Mucosa of rectum (tissue), 2 donors: ENCODE data around the gene PSG6.
"Not testable (repeated sequence)": the region's sequence is repeated elsewhere in the genome, so short reads cannot be mapped to it uniquely, and the experiment has no call there.

Source experiments
- H3K27ac ChIP-seq, 2 donors: one replicate each; pipeline ENCODE4 v1.7.0; 2013; ENCODE audit warnings: inconsistent platforms in 2 of 2, low read depth in 2 of 2, low read length in 2 of 2
- H3K27me3 ChIP-seq, 2 donors: one replicate each; pipeline ENCODE4 v1.7.0; 2013; ENCODE audit warnings: low read length in 2 of 2; ENCODE audit not compliant: control insufficient read depth in 2 of 2, insufficient read depth in 2 of 2
- H3K36me3 ChIP-seq, 2 donors: one replicate each; pipeline ENCODE4 v1.7.0; 2013; ENCODE audit warnings: low read length in 2 of 2; ENCODE audit not compliant: control insufficient read depth in 2 of 2, insufficient read depth in 2 of 2
- H3K4me1 ChIP-seq, 2 donors: one replicate each; pipeline ENCODE4 v1.7.0; 2013; ENCODE audit warnings: low read length in 2 of 2, mild to moderate bottlenecking in 1 of 2; ENCODE audit not compliant: control insufficient read depth in 2 of 2, insufficient read depth in 2 of 2
- H3K4me3 ChIP-seq, 2 donors: one replicate each; pipeline ENCODE4 v1.7.0; 2013; ENCODE audit warnings: low read length in 2 of 2
- H3K9ac ChIP-seq, 2 donors: one replicate each; pipeline ENCODE4 v1.7.0; 2013; ENCODE audit warnings: low read length in 2 of 2, low read depth in 1 of 2, mild to moderate bottlenecking in 1 of 2
- H3K9me3 ChIP-seq, 2 donors: one replicate each; pipeline ENCODE4 v1.7.0; 2013; ENCODE audit warnings: low read length in 2 of 2; ENCODE audit not compliant: control insufficient read depth in 2 of 2
- donor health status: healthy.
- donor health status: Normal muscosa, but diverticular disease.

Gene PSG6

DNA sequence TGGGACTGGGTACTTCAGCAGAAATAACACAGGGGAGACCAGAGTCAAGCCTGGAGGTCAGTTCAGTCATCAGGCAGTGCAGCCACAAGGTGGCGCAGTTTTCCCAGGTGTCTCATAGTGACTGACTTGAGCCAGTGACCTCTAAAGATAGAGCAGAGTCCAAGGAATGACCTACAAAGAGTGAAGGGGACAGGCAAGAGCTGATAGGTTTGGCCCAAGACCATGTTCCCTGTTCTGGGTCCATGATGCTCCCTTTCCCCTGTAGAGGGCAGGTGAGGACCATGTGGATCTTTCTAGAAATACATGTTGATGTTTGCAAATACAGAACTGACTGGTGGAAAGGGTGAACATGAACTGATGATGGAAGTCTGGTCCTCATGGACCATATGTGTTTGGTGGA lies 12.5 kb upstream of the PSG6 start:
- H3K27me3 ChIP-seq, H3K4me1 ChIP-seq, H3K9ac ChIP-seq, H3K4me3 ChIP-seq, H3K27ac ChIP-seq, H3K9me3 ChIP-seq, H3K36me3 ChIP-seq: not testable (repeated sequence)

DNA sequence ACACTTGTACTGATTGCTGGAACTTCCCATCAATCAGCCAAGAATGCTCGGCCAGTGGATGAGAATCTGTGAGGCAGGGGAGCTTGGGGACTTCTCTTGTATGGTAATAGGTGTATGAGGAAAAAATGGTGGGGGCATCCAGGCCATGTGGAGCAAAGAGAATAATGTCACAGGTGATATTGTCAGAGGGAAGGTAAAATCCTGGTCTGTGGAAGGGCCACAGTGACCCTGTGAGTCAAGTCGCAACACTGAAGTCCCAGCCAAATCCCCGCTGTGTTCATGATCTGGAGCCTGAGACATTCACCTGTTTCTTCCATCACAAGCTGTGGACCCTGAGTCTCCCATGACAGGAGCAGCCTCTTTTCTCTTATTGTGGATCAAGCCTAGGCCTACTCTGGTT lies 11.2 kb upstream of the PSG6 start:
- H3K27me3 ChIP-seq = no peaks in the 10 kb centered on the region
- no peaks in the 10 kb centered on the region for H3K36me3 ChIP-seq
- no peak overlapping the region for H3K27ac ChIP-seq
- H3K4me3 ChIP-seq = no peak overlapping the region
- no peaks in the 10 kb centered on the region for H3K4me1 ChIP-seq
- no peak overlapping the region for H3K9ac ChIP-seq
- H3K9me3 ChIP-seq = no peaks in the 10 kb centered on the region

DNA sequence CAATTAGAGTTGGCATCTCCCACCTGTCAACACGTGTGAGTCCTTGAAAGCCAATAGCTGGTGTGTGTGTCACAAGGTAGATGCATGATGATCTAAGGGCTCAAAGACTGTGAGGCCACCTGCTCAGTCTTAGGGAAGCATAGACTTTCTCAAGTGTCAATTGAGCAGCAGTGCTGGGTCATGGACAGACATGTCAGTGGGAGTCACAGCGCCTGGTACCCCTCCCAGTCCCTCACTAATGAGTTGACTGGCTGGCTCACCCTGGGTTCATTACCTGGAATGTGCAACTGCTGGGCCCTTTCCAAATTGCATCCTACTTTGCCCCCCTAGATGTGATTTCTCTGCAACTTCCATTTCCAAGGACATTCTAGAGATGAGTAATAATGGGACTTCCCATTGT lies 9.1 kb upstream of the PSG6 start:
- no peaks in the 10 kb centered on the region for H3K36me3 ChIP-seq
- no peak overlapping the region for H3K27ac ChIP-seq
- H3K9ac ChIP-seq = no peak overlapping the region
- no peaks in the 10 kb centered on the region for H3K9me3 ChIP-seq
- H3K27me3 ChIP-seq = no peaks in the 10 kb centered on the region
- H3K4me3 ChIP-seq = no peak overlapping the region
- H3K4me1 ChIP-seq = no peaks in the 10 kb centered on the region

DNA sequence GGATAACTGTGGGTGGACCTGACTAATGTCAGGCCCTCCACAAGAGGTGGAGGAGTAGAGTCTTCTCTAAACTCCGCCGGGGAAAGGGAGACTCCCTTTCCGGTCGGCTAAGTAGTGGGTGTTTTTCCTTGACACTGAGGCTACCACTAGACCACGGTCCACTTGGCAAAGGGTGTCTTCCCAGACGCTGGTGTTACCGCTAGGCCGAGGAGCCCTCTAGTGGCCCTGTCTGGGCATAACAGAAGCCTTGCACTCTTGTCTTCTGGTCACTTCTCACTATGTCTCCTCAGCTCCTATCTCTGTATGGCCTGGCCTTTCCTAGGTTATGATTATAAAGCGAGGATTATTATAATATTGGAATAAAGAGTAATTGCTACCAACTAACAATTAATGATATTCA lies 5.4 kb upstream of the PSG6 start:
- not testable (repeated sequence) for H3K27me3 ChIP-seq, H3K4me3 ChIP-seq, H3K9me3 ChIP-seq, H3K9ac ChIP-seq, H3K4me1 ChIP-seq, H3K36me3 ChIP-seq, H3K27ac ChIP-seq

DNA sequence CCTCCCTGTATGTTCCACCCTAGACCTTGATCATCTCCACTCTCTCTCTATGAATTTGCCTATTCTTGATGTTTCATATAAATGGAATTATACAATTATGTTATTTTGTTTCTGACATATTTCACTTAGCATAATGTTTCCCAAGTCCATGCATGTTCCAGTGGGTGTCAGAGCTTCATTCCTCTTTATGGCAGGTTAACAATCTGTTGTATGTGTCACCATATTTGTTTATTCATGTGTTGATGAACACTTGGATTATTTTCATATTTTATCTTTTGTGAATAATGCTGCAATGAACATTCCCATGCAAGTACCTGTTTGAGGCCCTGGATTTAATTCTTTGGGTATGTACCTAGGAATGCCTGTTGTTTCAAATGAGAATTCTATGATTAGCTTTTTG lies 3.3 kb upstream of the PSG6 start:
- not testable (repeated sequence) for H3K4me1 ChIP-seq, H3K4me3 ChIP-seq, H3K27ac ChIP-seq, H3K9me3 ChIP-seq, H3K36me3 ChIP-seq, H3K9ac ChIP-seq, H3K27me3 ChIP-seq

DNA sequence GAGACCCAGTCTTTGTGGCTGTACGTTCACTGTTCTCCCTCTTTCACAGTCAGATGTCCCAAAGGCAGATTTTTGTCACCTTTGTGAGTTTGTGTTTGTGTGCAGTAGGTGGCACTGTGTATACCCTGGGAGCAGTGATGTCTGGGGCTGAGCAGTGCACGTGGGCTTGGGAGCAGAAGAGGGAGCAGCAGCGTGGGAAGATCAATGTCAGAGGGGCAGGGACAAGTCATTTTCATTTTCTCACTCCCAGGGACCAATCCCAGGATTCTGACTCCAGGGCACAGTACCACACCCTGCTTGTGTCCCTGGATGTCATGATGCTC lies 2.0 kb upstream of the PSG6 start:
- Histone ChIP-seq H3K9ac (no peak overlapping the region), H3K36me3 (no peaks in the 10 kb centered on the region)

DNA sequence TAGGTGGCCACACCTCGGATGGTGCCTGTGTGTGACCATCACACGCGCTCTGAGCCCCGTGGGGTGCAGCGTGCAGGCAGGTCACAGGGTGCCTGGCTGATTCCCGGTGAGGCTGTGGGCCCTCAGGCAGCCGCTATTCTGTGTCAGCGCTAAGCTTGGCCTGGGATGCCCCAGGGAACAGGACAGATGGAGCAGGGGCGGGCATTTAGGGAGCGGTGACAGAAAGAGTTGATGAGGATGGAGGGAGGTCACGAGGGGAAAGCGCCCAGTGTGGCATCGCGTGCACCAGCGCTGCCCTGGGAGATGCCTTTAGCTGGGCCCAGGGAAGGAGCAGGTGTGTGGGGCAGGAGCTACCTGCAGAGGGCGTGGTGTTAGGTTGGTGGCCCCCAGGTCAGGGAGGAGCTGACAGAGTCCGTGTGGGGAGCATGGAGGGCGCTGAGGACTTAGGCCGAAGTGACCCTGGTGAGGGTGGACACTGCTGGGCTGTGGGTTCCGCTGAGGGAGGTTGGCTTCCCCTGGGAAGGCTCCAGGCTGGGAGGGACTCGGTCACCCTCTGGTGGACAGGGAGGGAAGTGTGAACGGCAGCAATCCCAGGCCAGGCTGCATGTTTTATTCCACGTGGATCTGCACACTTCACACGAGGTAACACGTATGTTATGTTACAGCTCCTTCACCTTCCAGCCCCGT lies 1.5 kb upstream of the PSG6 start:
- not testable (repeated sequence) for H3K4me3 ChIP-seq, H3K36me3 ChIP-seq, H3K4me1 ChIP-seq, H3K9ac ChIP-seq, H3K9me3 ChIP-seq, H3K27ac ChIP-seq, H3K27me3 ChIP-seq

More for the DNA sequence above, 2.0 kb upstream of the PSG6 start:
- no peaks in the 10 kb centered on the region for H3K27me3 ChIP-seq
- no peak overlapping the region for H3K27ac ChIP-seq
- H3K9me3 ChIP-seq = no peaks in the 10 kb centered on the region
- no peaks in the 10 kb centered on the region for H3K4me1 ChIP-seq
- H3K4me3 ChIP-seq = no peak overlapping the region

DNA sequence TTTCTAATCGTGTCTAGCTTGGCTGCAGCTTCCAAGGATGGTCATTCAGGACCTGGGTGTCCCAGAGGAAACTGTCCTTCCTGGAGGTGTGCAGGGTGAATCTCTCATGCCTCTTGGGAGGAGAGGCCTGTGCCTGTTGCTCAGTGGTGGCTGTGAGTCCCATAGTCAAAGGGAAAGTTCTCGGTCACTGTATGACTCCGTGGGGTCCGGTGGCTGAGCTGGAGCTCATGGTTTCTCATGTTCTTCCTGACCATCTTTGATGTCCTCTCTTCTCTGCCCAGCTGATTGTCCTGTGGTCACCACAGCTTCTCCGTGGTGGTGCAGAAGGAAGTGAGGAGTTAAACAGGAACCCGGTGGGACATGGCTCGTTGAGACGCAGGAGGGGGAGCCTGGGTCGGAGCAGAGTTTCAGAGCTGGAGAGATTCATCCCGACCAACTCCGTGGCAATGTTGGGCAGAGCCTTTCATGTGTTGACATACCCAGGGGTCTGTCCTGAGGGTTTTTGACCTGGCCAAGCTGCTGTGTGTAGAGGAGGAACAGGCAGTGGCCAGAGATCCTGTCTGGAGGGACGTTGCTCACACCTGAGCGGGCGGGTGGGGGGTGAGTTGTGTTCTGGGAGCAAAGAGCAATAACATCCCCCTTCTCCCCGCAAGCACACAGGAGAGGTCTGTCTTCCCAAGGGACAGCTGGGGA lies 829 bp upstream of the PSG6 start:
- not testable (repeated sequence) for H3K4me3 ChIP-seq, H3K9me3 ChIP-seq, H3K27me3 ChIP-seq, H3K27ac ChIP-seq, H3K9ac ChIP-seq, H3K4me1 ChIP-seq, H3K36me3 ChIP-seq

DNA sequence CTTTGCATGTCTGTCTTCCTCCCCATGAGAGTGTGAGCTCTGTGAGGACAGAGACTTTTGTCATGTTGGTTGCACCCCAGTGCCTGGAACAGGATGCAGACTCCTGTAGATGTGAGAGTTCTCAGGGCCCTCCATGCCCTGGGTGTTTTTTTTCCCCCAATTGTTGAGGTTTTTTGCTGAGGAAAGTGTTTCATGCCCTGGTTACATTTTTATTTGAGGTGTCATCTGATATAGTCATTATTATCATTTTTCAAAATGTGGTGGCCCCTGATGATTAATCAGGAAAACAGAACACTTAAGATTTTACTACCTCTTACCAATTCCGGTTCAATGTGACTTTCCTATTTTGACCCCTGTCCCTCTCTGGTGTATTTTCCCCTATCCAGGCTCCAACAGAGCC lies 763 bp downstream of the PSG6 start:
- not testable (repeated sequence) for H3K27ac ChIP-seq, H3K4me1 ChIP-seq, H3K9ac ChIP-seq, H3K36me3 ChIP-seq, H3K9me3 ChIP-seq, H3K27me3 ChIP-seq, H3K4me3 ChIP-seq

DNA sequence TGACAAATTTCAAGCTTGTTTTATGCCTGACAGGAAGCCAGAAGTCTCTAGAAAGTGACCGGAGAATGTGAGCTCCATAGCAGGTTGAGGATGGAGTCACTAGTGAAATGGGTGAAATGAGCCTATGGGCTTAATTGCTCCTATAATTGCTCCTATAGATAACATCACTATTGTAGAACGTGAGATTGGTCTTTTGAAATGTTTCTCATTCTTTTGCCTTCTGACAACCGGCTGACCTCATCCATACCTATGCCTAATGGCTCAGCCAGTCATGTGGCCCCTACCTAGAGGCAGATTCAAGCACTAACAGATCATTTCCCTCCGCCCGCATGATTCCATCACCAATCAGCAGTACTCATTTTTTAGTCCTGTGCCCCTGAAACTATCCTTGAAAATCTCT lies 4.2 kb downstream of the PSG6 start:
- not testable (repeated sequence) for H3K9me3 ChIP-seq, H3K9ac ChIP-seq, H3K27me3 ChIP-seq, H3K4me1 ChIP-seq, H3K36me3 ChIP-seq, H3K27ac ChIP-seq, H3K4me3 ChIP-seq

DNA sequence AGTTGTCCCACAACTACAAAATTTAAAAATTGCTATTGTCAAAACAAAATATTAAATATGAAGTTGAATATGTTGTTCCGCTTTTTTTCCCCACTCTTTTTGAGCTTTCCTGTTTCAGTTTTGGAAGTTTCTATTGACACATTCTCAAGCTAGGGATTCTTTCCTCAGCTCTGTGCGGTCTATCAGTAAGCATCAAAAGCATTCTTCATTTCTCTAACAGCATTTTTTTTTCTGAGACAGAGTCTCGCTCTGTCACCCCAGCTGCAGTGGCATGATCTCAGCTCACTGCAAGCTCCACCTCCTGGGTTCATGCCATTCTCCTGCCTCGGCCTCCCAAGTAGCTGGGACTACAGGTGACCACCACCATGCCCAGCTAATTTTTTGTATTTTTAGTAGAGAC lies 4.8 kb downstream of the PSG6 start:
- not testable (repeated sequence) for H3K4me3 ChIP-seq, H3K9ac ChIP-seq, H3K9me3 ChIP-seq, H3K36me3 ChIP-seq, H3K4me1 ChIP-seq, H3K27ac ChIP-seq, H3K27me3 ChIP-seq
